MCF 10A (cell line): ENCODE measurements around the gene UTF1. TPM values are rescaled to one million over a fixed set of nuclear protein-coding genes. Genes with fewer than 3 reads are reported as not detected.

Source experiments
- BruUV-seq: library from RNA; stranded (reverse); fragments of 400-500 nt; replicated peaks from 2 replicates; lab custom pipeline; 2021; lab: Mats Ljungman, UMichigan
- CTCF ChIA-PET: fragments of 300-600 bp; sonication (Branson Sonifier 250); formaldehyde crosslinking; extraction: SDS; loops from one replicate; lab custom pipeline; 2021; ENCODE audit warnings: antibody characterized with exemption, inconsistent platforms; lab: Yijun Ruan, JAX
- POLR2A ChIA-PET: fragments of 300-600, 350-650 bp; sonication (Branson Sonifier 250); formaldehyde crosslinking; extraction: SDS; loops from one replicate; lab custom pipeline; 2020; ENCODE audit warnings: antibody characterized with exemption, inconsistent platforms; lab: Yijun Ruan, JAX
- DNase-seq: peaks from one replicate; pipeline ENCODE4 v3.0.0-alpha.2; 2018; ENCODE audit not compliant: unreplicated experiment
- H3K27ac Mint-ChIP-seq: one replicate; pipeline ENCODE4 v1.8.0; 2022; ENCODE audit warnings: mild to moderate bottlenecking, low read depth, mixed read lengths; ENCODE audit not compliant: unreplicated experiment
- H3K27me3 Mint-ChIP-seq: one replicate; pipeline ENCODE4 v1.8.0; 2022; ENCODE audit warnings: mixed read lengths; ENCODE audit not compliant: insufficient read depth, unreplicated experiment
- H3K36me3 Mint-ChIP-seq: one replicate; pipeline ENCODE4 v1.8.0; 2022; ENCODE audit warnings: mild to moderate bottlenecking, moderate library complexity, mixed read lengths; ENCODE audit not compliant: insufficient read depth, unreplicated experiment
- H3K4me1 Mint-ChIP-seq: one replicate; pipeline ENCODE4 v1.8.0; 2022; ENCODE audit warnings: mixed read lengths; ENCODE audit not compliant: insufficient read depth, unreplicated experiment
- H3K4me3 Mint-ChIP-seq: one replicate; pipeline ENCODE4 v1.8.0; 2022; ENCODE audit warnings: mild to moderate bottlenecking, moderate library complexity, mixed read lengths; ENCODE audit not compliant: unreplicated experiment
- H3K9me3 Mint-ChIP-seq: one replicate; pipeline ENCODE4 v1.8.0; 2022; ENCODE audit warnings: mixed read lengths; ENCODE audit not compliant: unreplicated experiment
- CTCF ChIP-seq: fragments of 200-600 bp; IDR thresholded peaks from one replicate; pipeline ENCODE4 v1.8.0; 2022; ENCODE audit warnings: antibody characterized with exemption, mild to moderate bottlenecking; ENCODE audit not compliant: unreplicated experiment
- intact Hi-C: fragments of 100-400 bp; cut with micrococcal nuclease; formaldehyde crosslinking; loops from 2 replicates; pipeline ENCODE4 v1.14.1; 2022
- total RNA-seq: library from RNA; stranded (reverse); gene quantifications from 2 replicates; pipeline ENCODE4 v1.2.3, GENCODE V29; 2022

UTF1 gene
- total RNA-seq, 1 experiment from 2014 or later: not detected

GRCh38 chr10:133212853-133213494 lies 17.0 kb upstream of the UTF1 start:
- no TSS peak for BruUV-seq
- no peaks in the 10 kb centered on the region for H3K4me1 Mint-ChIP-seq
- no peak for DNase-seq

GRCh38 chr10:133213641-133214467 lies 16.2 kb upstream of the UTF1 start:
- DNase-seq: no peak
- intact Hi-C loops: no loop called here
- Mint-ChIP-seq H3K4me3 (no peak overlapping the region), H3K9me3 (peaks cover 8% of the 10 kb centered on the region), H3K36me3 (no peaks in the 10 kb centered on the region), H3K27ac (no peak overlapping the region), H3K27me3 (no peaks in the 10 kb centered on the region), H3K4me1 (no peaks in the 10 kb centered on the region)
- ChIA-PET POLR2A (no interaction called here), CTCF (no interaction called here)
- no peak for TF ChIP-seq CTCF
- no TSS peak for BruUV-seq

More at GRCh38 chr10:133212853-133213494, 17.0 kb upstream of the UTF1 start:
- H3K36me3 Mint-ChIP-seq: no peaks in the 10 kb centered on the region
- ChIA-PET POLR2A (no interaction called here), CTCF (no interaction called here)
- peaks cover 8% of the 10 kb centered on the region for H3K9me3 Mint-ChIP-seq
- intact Hi-C loops: no loop called here
- H3K27ac Mint-ChIP-seq: no peak overlapping the region
- TF ChIP-seq CTCF: no peak
- no peak overlapping the region for H3K4me3 Mint-ChIP-seq
- H3K27me3 Mint-ChIP-seq: no peaks in the 10 kb centered on the region

- intact Hi-C loops: no loop called here
- no peak for TF ChIP-seq CTCF
- Mint-ChIP-seq H3K4me1 (no peaks in the 10 kb centered on the region), H3K9me3 (peaks cover 8% of the 10 kb centered on the region), H3K36me3 (no peaks in the 10 kb centered on the region), H3K27me3 (no peaks in the 10 kb centered on the region), H3K4me3 (no peak overlapping the region), H3K27ac (no peak overlapping the region)
- ChIA-PET CTCF (interaction anchor here (0.6 kb wide), 1 partner anchor 51 kb away, joined by 4 read pairs; no protein-coding TSS in a partner anchor), POLR2A (no interaction called here)
- no TSS peak for BruUV-seq
- no peak for DNase-seq
Observed at GRCh38 chr10:133214468-133215410, 15.3 kb upstream of the UTF1 start.
